Gastroesophageal sphincter (tissue), 3 donors: ENCODE data around the gene LTBP1.

Experiments used
- CTCF ChIP-seq, 4 experiments: fragments of 200-600 bp in 2 of 4; fragments of 450-650 bp in 2 of 4; sonication (generic) in 1 of 4; IDR thresholded peaks; one replicate each; pipeline ENCODE4 v1.5.1; 2017 to 2019; ENCODE audit warnings: antibody characterized with exemption in 4 of 4, mild to moderate bottlenecking in 2 of 4, moderate library complexity in 2 of 4
- POLR2A ChIP-seq, 2 donors: fragments of 450-650 bp; IDR thresholded peaks; one replicate each; pipeline ENCODE4 v1.6.1; 2017; ENCODE audit warnings: antibody characterized with exemption in 2 of 2, mild to moderate bottlenecking in 2 of 2, moderate library complexity in 1 of 2

DNA sequence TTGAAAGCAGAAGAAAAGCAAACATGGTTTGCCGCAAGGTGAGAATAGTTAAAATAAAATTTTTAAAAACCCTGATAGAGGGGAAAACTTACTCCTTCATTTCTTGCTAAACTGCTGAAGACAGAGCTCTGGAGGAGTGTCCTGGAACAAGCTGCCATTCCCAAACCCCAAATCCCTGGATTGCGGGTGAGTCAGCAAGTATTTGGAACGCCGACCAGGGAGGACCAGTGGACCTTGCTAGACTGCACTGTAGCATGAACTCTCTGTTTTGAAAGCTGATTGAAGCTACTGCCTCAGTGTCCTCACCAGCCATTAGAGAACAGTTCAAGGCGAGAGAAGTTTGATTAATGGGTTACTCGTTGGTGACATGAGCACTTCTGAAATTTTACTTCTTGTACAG lies 430.3 kb downstream of the LTBP1 start:
- TF ChIP-seq CTCF (IDR thresholded peaks at IDR 0.05) (no peak), POLR2A (IDR thresholded peaks at IDR 0.05) (no peak)
